Suppressor macrophage (primary cell): ENCODE results near the gene GSS.

Source experiments
- DNase-seq, 4 experiments: peaks; one replicate each; pipeline ENCODE4 v3.0.0-alpha.2; 2020 to 2022

Gene GSS

DNA sequence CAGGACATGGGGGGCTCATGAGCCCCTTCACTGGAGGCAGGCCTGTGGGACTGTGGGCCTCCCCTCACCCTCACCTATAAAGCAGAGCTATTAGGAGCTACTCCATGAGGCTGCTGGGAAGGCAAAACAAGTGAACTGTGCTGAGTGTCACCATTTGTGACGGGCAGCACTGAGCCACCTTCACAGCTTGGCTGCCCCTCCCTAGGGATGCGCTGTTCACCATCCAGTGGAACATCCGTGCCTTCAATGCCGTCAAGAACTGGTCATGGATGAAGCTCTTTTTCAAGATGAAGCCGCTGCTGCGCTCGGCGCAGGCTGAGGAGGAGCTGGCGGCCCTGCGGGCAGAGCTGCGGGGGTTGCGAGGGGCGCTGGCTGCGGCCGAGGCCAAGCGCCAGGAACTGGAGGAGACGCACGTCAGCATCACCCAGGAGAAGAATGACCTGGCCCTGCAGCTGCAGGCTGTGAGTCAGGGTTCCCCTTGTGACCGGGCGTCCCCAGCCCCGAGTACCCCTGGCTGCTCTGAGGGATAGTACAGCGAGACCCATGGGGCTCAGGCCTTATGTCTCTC is 38.4 kb upstream of the GSS start:
- DNase-seq = no peak

DNA sequence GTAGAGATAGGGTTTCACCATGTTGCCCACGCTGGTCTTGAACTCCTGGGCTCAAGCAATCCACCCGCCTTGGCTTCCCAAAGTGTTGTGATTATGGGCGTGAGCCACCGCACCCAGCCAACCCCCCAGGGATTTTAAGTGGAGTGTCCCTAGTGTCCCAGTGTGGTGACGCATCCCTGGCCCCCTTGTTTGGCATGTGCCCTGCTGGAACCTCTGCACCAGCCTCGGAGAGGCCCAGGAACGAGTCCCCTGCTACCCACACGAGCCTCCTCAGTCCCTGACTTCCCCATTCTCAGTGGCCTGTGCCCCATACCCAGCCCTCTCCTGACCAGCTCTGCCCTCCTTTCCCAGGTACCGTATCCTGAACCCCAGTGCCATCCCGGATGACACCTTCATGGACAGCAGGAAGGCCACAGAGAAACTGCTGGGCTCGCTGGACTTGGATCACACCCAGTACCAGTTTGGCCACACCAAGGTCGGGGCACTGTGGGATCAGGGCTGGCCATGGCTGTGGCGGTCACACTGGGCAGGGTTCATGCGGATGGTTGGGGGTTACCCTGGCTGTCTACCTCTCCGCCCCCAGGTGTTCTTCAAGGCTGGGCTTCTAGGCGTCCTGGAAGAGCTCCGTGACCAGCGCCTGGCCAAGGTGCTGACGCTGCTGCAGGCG is 37.3 kb upstream of the GSS start:
- no peak for DNase-seq

DNA sequence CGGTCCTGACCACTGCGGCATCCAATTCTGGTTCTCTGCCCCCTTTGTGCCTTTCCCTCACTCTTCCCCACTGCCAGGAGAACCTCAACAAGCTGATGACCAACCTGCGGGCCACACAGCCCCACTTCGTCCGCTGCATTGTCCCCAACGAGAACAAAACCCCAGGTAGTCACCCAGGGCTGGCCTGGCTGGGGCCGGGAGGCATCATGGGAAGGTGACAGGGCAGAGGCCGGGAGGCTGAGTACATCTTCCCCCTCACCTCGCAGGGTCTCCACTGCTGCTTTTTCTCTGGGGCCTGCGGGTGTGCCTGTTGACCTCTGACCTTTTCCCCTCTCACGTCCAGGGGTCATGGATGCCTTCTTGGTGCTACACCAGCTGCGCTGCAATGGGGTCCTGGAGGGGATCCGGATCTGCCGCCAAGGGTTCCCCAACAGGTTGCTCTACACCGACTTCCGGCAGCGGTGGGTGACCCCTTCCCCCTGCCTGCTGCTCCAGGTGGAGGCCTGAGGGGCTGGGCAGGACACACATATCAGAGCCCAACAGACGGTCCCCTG is 35.1 kb upstream of the GSS start:
- no peak for DNase-seq

DNA sequence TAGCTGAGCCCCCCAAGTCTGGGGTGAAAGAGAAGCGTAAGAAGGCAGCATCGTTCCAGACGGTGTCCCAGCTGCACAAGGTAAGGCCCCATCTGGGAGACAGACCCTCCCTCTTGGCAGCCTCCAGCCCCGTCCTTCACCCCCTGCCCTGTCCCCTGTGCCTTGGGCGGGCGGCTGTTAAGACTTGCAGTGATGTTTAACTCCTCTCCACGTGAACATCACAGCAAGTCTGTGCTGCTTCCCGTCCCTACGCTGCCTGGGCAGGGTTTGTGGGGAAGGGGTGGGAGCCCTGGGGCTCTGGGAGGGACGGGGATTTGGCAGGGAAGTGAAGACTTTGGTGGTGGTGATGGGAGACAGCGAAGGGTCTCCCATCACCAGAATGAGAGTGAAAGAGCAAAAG is 34.6 kb upstream of the GSS start:
- DNase-seq = no peak

DNA sequence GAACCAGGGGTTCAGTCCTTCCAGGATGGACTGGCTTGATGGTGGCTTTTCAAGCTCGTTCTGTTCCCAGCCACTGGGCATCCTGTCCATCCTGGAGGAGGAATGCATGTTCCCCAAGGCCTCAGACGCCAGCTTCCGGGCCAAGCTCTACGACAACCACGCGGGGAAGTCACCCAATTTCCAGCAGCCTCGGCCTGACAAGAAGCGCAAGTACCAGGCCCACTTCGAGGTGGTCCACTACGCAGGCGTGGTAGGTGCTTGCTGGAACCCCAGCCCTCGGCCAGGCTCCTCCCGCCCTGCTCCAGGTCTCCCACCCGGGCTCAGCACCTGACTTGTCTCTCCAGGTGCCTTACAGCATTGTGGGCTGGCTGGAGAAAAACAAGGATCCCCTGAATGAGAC is 34.1 kb upstream of the GSS start:
- no peak for DNase-seq

DNA sequence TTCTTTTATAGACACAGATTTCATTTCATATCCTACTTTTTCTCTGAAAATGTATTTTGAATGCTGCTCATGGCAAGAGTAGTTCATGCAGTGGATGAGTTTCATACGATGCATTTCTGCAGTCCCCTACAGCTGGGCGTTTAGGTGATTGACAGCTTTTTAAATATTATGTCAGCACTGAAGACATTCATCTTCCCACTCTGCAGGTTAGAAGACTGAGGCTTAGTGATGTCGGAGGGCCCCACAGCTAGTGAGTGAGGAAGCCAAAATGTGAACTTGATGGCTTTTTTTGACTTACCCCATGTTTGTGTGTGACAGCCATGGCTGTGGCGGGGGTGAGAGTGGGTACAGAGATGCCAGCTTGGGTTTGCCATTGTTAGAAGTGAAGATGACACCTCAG is 33.5 kb upstream of the GSS start:
- DNase-seq = no peak

DNA sequence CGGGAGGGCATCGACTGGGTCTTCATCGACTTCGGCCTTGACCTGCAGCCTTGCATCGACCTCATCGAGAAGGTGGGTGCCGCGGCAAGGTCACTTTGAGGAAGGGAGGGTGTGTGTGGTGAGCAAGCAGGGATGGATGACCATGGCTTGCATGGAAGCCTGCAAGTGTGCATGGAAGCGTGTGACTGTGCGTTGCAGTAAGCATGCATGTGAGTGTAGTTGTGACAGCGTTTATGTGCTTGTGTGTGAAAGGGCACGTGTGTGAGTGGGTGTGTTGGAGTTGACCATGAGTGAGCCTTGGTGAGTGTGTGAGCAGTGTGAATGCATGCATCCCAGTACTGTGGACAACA is 32.6 kb upstream of the GSS start:
- DNase-seq = no peak

DNA sequence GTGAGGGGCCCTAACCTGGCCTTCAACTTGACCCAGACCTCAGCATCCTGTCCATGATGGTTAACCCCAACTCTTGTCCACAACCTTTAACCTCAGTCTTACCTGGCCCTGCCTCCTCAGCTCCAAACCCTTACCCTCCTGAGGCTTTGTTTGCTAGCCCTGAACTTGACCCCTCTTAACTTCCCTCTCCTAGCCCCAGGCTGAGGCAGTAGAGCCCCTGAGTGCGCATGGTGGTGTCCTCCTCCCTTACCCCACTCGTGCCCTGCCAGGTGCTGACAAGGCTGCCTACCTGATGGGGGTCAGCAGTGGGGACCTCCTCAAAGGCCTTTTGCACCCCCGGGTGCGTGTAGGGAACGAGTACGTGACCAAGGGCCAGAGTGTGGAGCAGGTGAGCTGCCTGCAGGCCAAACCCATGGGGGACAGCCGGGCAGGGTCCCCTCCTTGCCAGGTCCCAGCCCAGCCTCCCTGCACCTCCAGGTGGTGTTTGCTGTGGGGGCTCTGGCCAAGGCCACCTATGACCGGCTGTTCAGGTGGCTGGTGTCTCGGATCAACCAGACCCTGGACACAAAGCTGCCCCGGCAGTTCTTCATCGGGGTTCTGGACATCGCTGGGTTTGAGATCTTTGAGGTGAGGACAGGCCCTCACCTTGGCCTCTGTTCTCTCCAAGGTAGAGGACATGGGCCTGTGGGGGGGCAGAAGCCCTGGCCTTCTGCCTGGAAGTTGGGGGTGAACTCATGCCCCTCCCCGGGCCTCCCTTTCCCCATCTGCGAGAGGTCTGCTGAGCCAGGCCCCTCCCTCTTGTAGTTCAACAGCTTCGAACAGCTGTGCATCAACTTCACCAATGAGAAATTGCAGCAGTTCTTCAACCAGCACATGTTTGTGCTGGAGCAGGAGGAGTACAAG is 31.9 kb upstream of the GSS start:
- peak in 1 of 4 experiments; percentile 2 for DNase-seq

DNA sequence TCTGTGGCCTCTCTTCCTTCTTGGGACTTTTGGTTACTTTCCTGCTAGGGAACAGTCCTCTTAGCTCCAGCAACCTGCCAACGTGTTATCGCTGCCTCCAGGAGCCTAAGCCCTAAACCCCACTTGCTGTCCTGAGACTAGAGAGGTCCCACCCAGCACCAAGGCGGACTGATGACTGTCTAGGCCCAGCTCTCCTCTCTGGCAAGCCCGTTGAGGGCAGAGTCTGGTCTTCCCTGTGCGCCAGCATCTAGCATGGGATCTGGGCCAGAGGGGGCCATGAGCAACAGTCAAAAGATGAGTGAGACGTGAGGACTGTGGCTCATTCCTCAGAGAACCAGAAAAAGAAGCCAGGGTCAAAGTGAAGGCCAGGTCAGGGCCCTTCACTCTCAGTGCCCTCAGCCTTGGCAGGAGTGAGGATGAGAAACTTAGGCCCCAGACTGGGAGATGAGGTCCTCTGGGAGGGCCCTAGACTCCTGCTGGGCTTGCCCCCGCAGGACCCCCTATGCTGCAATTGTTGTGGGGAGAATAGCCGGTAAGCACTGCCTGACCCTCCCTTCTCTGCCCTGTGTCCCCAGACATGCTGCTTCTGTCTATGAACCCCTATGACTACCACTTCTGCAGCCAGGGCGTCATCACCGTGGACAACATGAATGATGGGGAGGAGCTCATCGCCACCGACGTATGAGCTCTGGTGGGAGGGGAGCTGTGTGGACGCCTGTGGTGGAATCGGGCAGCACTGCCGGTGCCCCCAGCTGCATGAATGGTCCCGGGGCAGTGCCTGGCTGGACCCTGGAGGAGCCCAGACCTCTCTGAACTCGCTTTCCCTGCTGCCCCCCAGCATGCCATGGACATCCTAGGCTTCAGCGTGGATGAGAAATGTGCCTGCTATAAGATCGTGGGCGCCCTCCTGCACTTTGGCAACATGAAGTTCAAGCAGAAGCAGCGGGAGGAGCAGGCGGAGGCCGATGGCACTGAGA is 31.0 kb upstream of the GSS start:
- no peak for DNase-seq

DNA sequence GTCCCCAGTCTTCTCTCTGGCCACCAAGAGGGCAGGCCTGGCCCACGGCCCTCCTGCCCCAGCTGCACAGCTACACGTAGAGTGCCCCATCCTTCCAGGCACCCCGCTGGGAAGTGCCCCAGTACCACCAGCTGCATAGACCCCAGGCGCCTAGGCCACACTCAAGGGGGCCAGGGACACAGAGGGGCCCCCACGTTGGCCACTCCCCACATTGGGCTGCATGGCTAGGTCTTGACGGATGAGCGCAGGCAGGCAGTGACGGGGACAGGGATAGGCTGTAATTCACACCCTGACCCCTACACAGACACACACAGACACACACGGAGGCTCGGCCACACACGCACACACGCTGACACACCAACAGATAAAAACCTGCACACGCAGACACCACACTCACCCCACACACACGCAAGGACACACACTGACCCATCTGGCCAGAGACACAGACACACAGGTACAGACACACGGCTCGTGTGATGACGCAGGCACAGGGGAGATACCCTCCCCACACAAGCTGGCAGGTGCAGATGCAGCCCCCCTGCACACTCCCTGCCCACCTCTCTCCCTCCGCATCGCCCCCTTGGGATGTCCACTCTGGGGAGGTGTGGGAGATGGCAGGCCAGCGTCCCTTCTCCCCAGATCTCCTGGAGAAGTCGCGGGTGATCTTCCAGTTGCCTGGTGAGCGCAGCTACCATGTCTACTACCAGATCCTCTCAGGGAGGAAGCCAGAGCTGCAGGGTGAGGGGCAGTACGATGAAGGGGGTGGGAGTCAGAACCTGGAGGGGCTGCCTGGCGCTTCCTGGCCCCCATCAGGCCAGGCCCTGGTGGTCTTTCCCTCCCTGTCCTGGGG is 30.1 kb upstream of the GSS start:
- DNase-seq = no peak

DNA sequence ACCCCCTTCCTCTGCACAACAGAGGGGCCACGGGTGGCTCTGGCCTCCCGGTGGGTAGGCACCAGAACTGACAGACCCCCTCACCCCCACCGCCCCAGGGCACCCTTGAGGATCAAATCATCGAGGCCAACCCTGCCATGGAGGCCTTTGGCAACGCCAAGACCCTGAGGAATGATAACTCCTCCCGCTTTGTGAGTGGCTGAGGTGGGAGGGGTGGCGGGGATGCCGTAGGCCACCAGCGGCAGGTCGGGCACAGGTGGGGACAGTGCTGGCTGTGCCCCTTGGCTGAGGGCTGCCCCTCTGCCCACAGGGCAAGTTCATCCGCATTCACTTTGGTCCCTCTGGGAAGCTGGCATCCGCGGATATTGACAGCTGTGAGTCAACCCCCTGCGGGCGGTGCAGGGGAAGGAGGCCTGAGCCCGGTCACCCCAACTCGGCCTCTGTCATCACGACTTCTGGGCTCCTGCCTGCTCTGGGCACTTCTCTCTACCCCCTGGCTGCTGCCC is 29.2 kb upstream of the GSS start:
- DNase-seq = no peak

DNA sequence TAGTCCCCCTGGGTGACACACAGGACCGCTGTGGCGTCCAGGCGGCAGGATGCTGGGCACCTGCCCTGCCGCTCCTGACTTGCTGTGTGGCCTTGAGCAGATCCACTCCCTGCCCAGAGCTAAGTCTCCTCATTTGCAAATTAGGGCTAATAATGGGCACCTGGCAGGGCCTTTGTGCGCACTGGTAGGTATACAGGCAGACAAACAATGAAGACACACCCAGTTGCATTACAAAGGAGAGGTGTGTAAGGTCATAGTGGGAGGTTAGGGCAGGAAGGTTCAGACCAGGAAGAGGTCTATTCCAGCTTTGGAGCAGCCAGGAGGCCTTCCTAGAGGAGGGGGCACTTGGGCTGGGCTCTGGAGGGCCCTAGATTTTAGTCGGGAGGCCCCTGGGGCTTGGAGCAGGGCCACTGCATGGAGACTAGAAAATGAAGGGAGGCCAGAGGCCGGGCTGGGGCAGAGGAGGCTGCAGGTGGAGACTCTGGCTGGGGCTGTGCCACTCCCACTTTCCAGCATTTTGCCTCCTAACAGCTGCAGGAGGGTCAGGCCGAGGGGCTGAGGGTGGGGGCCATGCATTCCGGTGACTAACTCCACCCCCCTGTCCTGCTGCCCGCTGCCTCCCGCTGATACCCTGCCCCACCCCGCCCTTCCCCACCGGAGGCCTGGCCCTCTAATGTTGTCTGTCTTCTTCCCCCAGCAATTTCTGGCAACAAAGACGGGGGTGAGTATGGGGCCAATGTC is 28.6 kb upstream of the GSS start:
- DNase-seq = no peak

DNA sequence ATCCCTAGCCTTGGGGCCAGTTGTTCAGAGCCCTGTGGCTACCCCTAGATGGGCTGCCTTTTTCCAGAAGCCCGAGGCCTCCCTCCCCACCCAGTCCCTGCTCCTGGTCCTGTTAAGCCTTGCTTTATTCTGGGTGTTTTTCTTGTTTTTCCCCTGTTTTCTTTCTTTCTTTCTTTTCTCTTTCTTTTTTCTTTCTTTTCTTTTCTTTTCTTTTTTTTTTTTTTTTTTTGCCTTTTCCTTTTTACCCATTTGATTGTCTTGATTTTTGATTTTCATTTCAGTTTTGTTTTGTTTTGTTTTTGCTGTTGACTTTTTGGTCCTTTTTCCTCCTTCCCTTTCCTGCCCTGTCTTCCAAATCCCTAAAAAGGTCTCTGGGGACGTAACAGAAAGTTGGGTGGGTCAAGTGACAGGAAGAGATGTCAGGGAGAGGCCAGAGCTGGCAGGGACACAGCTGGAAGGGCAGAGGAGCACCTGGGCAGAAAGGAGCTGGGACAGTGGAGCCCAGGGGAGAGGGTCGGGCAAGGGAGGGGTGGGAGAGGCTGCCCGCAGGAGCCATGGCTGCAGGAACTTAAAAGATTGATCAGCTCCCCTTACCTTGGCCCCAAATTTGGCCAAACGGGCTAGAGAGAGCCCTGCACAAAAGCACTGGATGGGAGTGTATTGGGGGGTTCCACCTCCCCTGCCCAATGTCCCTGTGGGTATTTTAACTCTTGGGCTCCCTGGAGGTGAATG is 27.6 kb upstream of the GSS start:
- DNase-seq = no peak

DNA sequence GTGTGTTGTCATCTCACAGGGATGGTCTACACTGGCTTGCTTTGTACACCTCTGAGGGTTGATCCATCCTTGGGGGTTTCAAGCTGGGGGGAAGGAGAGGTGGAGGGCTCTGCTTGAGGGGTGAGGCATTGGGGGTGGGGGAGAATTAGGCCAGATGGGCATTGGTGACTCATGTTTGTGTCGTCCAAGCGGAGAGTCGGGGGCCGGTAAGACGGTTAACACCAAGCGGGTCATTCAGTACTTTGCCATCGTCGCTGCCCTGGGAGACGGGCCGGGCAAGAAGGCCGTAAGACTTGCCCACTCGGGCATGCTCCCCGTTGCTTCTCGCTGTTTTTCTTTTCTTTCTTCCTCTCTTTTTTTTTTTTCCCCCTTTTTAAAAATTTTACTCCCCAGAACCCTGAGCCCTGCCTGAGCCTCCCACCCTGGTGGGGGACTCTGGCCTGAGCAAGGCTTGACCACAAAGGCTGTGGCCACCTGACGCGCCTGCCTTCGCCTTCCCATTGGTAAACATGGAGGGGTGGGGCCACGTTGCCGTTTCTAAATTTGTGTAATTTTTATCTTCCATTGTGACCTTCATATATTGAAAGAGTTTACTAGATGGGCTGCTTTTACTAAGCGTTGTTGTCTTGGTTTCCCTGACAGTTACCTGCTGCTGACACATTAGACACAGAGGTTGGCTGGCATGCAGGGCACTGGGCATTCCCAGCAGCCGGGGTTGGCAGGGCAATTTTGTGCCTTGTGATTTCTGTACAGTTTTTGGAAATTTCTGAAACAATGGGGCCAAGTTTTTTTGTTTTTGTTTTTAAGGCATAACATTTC is 26.9 kb upstream of the GSS start:
- no peak for DNase-seq

DNA sequence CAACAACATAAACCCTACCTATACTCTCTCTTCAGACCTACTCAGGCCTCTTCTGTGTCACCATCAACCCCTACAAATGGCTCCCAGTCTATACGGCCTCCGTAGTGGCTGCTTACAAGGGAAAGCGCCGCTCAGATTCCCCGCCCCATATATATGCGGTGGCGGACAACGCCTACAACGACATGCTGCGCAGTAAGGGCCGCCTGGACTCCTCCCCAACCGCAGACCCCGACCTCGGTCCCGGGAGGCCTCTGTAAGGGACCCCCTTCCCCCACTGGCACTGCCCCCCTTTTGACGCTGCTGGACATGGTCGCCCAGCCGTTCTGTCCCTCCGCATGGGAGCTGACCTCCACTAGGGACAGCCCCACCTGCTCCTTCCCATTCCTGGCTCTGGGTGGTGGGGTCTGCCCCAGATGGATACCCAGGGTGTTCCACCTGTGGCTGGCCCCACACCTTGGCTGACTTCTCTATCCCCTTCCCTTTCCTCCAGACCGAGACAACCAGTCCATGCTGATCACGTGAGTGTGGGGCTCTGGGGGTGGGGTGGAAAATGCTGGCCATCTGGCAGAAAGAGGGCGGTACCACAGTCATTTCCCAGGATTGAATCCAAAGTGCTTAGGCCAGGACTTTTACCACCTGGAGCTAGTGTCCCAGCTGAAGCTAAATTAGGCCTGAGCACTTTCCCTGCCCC is 25.1 kb upstream of the GSS start:
- DNase-seq = no peak

DNA sequence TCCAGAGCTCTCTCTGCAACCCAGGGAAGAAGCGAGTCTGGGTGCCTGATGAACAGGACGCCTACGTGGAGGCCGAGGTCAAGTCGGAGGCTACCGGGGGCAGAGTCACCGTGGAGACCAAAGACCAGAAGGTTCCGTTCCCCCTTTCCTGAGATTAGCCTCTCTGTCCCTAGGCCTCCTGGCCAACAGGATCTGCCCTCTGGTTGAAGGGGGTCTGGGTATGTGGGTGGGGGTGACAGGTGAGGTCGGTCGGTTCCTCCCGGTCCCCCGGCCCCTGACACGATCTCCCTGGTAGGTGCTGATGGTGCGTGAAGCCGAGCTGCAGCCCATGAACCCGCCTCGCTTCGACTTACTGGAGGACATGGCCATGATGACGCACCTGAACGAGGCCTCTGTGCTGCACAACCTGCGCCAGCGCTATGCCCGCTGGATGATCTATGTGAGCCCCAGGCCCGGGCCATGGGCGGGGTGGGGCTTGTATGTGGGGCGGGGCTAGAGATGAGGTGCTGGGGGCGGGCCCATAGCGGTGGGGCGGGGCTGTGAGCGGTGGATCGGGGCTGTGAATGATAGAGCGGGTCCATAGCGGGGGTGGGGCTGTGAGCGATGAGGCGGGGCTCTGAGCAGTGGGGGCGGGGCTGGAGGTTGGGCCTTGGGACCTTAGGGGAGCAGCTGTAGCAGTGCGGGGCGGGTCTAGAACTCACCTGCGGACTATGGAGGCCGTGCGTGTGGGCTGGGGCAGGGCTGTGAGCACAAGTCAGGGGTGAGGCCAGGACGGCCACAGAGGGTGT is 24.0 kb upstream of the GSS start:
- no peak for DNase-seq

DNA sequence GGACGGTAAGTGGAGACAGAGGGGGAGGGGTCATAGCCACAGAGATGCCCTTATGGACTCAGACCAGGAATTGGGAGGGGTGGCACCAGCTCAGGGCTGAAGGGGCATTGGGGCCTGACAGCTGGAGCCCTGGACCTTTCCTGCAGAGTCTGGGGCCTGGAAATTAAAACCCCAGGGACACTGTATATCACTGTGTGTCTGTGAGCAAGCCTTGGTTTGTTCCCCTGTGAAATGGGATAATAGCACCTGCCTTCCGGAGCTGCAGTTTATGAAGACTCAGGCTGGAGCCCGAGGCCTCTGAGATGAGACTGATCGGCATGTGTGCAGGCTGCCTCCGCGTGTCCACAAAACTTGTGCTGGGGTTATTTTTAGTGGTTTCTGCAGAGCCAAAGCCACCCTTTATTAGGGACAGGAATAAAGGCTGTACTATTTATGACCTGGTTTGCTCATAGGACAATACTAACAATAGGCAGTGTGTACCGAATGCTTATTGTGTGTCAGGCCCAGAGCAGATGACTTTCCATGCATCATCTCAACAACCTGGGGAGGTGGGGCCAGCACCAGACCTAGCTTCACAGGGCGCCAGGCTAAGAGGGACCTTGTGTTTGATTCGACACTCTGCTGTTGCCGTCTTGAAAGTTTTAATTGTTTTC is 22.6 kb upstream of the GSS start:
- no peak for DNase-seq
